ENCODE measurements around the gene PHACTR4. TPM values are rescaled to one million over a fixed set of nuclear protein-coding genes. Genes with fewer than 3 reads are reported as not detected.

Gene PHACTR4
- total and polyA plus RNA-seq, 2 of the 13 experiments (the other 11 are each of a cell fraction or from before 2014, with no cell fraction given): 13.9 to 17.1 TPM

GRCh38 chr1:28370239-28371009, 884 bp downstream of the PHACTR4 start (continued):
- TF ChIP-seq RAD21 (CRISPR knock-in tag; IDR thresholded peaks at IDR 0.05): no peak
- TF ChIP-seq CTCF (CRISPR knock-in tag; IDR thresholded peaks at IDR 0.05): no peak
- no peak for TF ChIP-seq TARDBP (CRISPR knock-in tag; IDR thresholded peaks at IDR 0.05)
- no peak for TF ChIP-seq ZNF12 (CRISPR knock-in tag; IDR thresholded peaks at IDR 0.05)
- TF ChIP-seq MTA1 (CRISPR knock-in tag; IDR thresholded peaks at IDR 0.05; ENCODE audit: borderline replicate concordance): no peak
- TF ChIP-seq IKZF1 (IDR thresholded peaks at IDR 0.05): no peak
- no peak for TF ChIP-seq PAF1 (CRISPR knock-in tag; IDR thresholded peaks at IDR 0.05)
- no peak for TF ChIP-seq ZBED4 (CRISPR knock-in tag; IDR thresholded peaks at IDR 0.05; ENCODE audit: borderline replicate concordance)
- 0 out of 2 replicates have a peak, but pooled peaks have one; percentile 4 for TF ChIP-seq FOXA3 (CRISPR knock-in tag; IDR thresholded peaks at IDR 0.05)
- no peak for TF ChIP-seq MTA3 (CRISPR knock-in tag; IDR thresholded peaks at IDR 0.05)
- 0 out of 2 replicates have a peak, but pooled peaks have one; percentile 4 for TF ChIP-seq CREB3 (CRISPR knock-in tag; IDR thresholded peaks at IDR 0.05)
- TF ChIP-seq ZFP90 (CRISPR knock-in tag; IDR thresholded peaks at IDR 0.05; ENCODE audit: borderline replicate concordance): no peak
- TF ChIP-seq STAT6 (CRISPR knock-in tag; IDR thresholded peaks at IDR 0.05; ENCODE audit: borderline replicate concordance): no peak; the same call in 1 of the 2 replicates
- no peak for TF ChIP-seq REL (CRISPR knock-in tag; conservative IDR thresholded peaks at IDR 0.05)
- no peak for TF ChIP-seq AKAP8 (CRISPR knock-in tag; IDR thresholded peaks at IDR 0.05)
- no peak for TF ChIP-seq RFX3 (CRISPR knock-in tag; IDR thresholded peaks at IDR 0.05)
- TF ChIP-seq ZBTB4 (CRISPR knock-in tag; IDR thresholded peaks at IDR 0.05; ENCODE audit: borderline replicate concordance): no peak
